Measurements from ENCODE around the gene WRAP53. TPM values are rescaled to one million over a fixed set of nuclear protein-coding genes. Genes with fewer than 3 reads are reported as not detected.

Gene WRAP53
- total RNA-seq (2022; extraction: Qiagen RNA extraction): 33.2 to 50.4 TPM (median 45.9 TPM) in 5 replicates

GRCh38 chr17:7687908-7688807 lies at the start of gene WRAP53:
Gene WRAP53 (plus strand): TSS chr17:7688477. CDS start chr17:7688649, 172 bp downstream.

DNA sequence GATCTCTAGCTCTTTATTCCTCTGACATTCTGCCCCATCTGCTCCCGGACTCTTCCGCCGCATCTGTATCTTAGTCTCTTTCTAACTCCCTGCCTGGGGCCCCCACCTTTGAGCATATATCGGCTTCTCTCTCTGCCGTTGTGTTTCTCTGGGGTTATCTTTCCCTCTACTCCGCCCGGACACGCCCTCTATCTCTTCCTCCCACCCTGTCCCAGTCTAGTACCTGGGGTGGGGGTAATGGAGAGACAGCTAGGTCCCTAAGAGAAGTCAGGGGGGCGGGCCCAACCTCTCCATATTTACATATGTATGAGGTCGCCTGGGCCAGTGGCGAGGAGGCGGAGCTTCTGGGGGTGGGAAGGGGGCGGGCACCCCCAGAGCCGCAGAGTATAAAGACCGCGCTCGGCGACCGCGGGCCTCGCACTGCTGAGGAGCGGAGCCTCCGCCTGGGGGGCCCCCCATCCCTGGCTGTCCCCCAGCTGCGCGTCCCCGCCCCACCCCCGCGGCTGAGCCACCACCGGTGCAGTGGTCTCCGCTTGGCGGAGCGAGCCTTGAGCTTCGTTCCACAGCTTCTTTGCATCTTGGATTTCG lies 37.7 kb upstream of the WRAP53 start, which contains the start of gene ATP1B2:
TSS of gene ATP1B2 (plus strand) at position 418 of the 588 bp plus-strand sequence. CDS start 593 bp downstream, outside the sequence.

DNA sequence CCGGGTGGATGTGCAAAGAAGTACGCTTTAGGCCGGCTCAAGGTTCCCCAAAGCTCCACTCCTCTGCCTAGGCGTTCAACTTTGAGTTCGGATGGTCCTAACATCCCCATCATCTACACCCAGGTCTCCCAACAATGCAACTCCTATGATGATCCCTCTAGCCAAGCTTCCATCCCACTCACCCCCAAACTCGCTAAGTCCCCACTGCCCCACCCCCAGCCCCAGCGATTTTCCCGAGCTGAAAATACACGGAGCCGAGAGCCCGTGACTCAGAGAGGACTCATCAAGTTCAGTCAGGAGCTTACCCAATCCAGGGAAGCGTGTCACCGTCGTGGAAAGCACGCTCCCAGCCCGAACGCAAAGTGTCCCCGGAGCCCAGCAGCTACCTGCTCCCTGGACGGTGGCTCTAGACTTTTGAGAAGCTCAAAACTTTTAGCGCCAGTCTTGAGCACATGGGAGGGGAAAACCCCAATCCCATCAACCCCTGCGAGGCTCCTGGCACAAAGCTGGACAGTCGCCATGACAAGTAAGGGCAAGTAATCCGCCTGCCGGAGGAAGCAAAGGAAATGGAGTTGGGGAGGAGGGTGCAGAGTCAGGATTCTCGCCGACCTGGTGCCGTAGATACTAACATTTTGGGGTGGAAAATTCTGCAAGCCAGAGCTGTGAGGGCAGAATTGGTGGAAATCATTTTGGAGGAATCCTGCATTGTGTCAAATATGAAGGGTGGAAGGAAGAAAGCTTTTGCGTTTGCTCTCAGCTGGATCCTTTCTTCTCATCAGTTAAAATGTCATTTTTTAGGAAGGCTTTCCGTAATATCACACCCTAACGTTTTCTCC lies 987 bp upstream of the WRAP53 start, which contains the start of gene TP53:
TSS of gene TP53 (minus strand) at position 419 of the 836 bp plus-strand sequence. CDS start 10,896 bp downstream, outside the sequence.

GRCh38 chr17:7704601-7705268 lies 16.5 kb downstream of the WRAP53 start, which contains the start of gene EFNB3:
Gene EFNB3 (plus strand): TSS chr17:7705202. CDS start chr17:7705599, 397 bp downstream.

GRCh38 chr17:7716901-7717755 lies 28.9 kb downstream of the WRAP53 start, which contains the start of gene DNAH2:
Gene DNAH2 (plus strand): TSS chr17:7717744. CDS start chr17:7719735, 1,991 bp downstream.

Other genes with a start within 250 kb of the WRAP53 start
- 0.92 to 1.6 TPM (median 1.4 TPM) in 5 replicates for gene FGF11, start 249.0 kb upstream of the WRAP53 start, total RNA-seq (2022; extraction: Qiagen RNA extraction)
- 5.2 to 9.8 TPM (median 8.8 TPM) in 5 replicates for gene CHRNB1, start 243.4 kb upstream of the WRAP53 start, total RNA-seq (2022; extraction: Qiagen RNA extraction)
- gene ZBTB4, start 208.8 kb upstream of the WRAP53 start, total RNA-seq (2022; extraction: Qiagen RNA extraction): 19.8 to 26.8 TPM (median 24.2 TPM) in 5 replicates
- gene SLC35G6, start 207.0 kb upstream of the WRAP53 start, total RNA-seq (2022; extraction: Qiagen RNA extraction): not detected in 5 replicates
- 65.7 to 84.9 TPM (median 82.6 TPM) in 5 replicates for gene POLR2A, start 204.1 kb upstream of the WRAP53 start, total RNA-seq (2022; extraction: Qiagen RNA extraction)
- 9.8 to 14.0 TPM (median 12.8 TPM) in 5 replicates for gene TNFSF12, start 139.4 kb upstream of the WRAP53 start, total RNA-seq (2022; extraction: Qiagen RNA extraction)
- 0.61 to 0.79 TPM (median 0.68 TPM) in 5 replicates for gene TNFSF13, start 129.7 kb upstream of the WRAP53 start, total RNA-seq (2022; extraction: Qiagen RNA extraction)
- 97.6 to 109 TPM (median 105 TPM) in 5 replicates for gene SENP3, start 126.6 kb upstream of the WRAP53 start, total RNA-seq (2022; extraction: Qiagen RNA extraction)
- 30.8 to 38.1 TPM (median 35.8 TPM) in 5 replicates for gene CD68, start 108.8 kb upstream of the WRAP53 start, total RNA-seq (2022; extraction: Qiagen RNA extraction)
- gene MPDU1, start 104.6 kb upstream of the WRAP53 start, total RNA-seq (2022; extraction: Qiagen RNA extraction): 112 to 141 TPM (median 120 TPM) in 5 replicates
- gene SOX15, start 98.4 kb upstream of the WRAP53 start, total RNA-seq (2022; extraction: Qiagen RNA extraction): 0.33 to 0.44 TPM (median 0.41 TPM) in 4 of 5 replicates, not detected in the other
- 51.9 to 64.2 TPM (median 60.4 TPM) in 5 replicates for gene FXR2, start 73.6 kb upstream of the WRAP53 start, total RNA-seq (2022; extraction: Qiagen RNA extraction)
- 64.3 to 90.5 TPM (median 85.4 TPM) in 5 replicates for gene SAT2, start 60.7 kb upstream of the WRAP53 start, total RNA-seq (2022; extraction: Qiagen RNA extraction)
- 0.35 to 1.0 TPM (median 0.66 TPM) in 5 replicates for gene SHBG, start 58.3 kb upstream of the WRAP53 start, total RNA-seq (2022; extraction: Qiagen RNA extraction)
- gene ATP1B2, start 37.6 kb upstream of the WRAP53 start, total RNA-seq (2022; extraction: Qiagen RNA extraction): 0.14 to 0.40 TPM (median 0.21 TPM) in 5 replicates
- gene TP53, start 987 bp upstream of the WRAP53 start, total RNA-seq (2022; extraction: Qiagen RNA extraction): 49.0 to 53.9 TPM (median 51.0 TPM) in 5 replicates
- 1.1 to 1.6 TPM (median 1.5 TPM) in 5 replicates for gene EFNB3, start 16.7 kb downstream of the WRAP53 start, total RNA-seq (2022; extraction: Qiagen RNA extraction)
- 0.01 to 0.05 TPM (median 0.01 TPM) in 3 of 5 replicates, not detected in the others for gene DNAH2, start 29.3 kb downstream of the WRAP53 start, total RNA-seq (2022; extraction: Qiagen RNA extraction)
- gene KDM6B, start 145.7 kb downstream of the WRAP53 start, total RNA-seq (2022; extraction: Qiagen RNA extraction): 14.0 to 19.7 TPM (median 16.6 TPM) in 5 replicates
- gene TMEM88, start 166.6 kb downstream of the WRAP53 start, total RNA-seq (2022; extraction: Qiagen RNA extraction): 0.27 to 1.9 TPM (median 0.92 TPM) in 5 replicates
- 178 to 250 TPM (median 228 TPM) in 5 replicates for gene NAA38, start 169.1 kb downstream of the WRAP53 start, total RNA-seq (2022; extraction: Qiagen RNA extraction)
- 20.3 to 23.4 TPM (median 21.5 TPM) in 5 replicates for gene CYB5D1, start 169.5 kb downstream of the WRAP53 start, total RNA-seq (2022; extraction: Qiagen RNA extraction)
- gene CHD3, start 200.3 kb downstream of the WRAP53 start, total RNA-seq (2022; extraction: Qiagen RNA extraction): 58.9 to 70.4 TPM (median 63.8 TPM) in 5 replicates
- gene RNF227, start 227.8 kb downstream of the WRAP53 start, total RNA-seq (2022; extraction: Qiagen RNA extraction): 1.2 to 1.9 TPM (median 1.5 TPM) in 5 replicates
- 1.7 to 3.1 TPM (median 2.6 TPM) in 5 replicates for gene KCNAB3, start 241.4 kb downstream of the WRAP53 start, total RNA-seq (2022; extraction: Qiagen RNA extraction)
- gene TRAPPC1, start 243.5 kb downstream of the WRAP53 start, total RNA-seq (2022; extraction: Qiagen RNA extraction): 298 to 343 TPM (median 309 TPM) in 5 replicates
- 32.1 to 47.2 TPM (median 42.7 TPM) in 5 replicates for gene CNTROB, start 243.7 kb downstream of the WRAP53 start, total RNA-seq (2022; extraction: Qiagen RNA extraction)

Measured in A549 treated with CORT108297 at 1 μM for 4 hours (cell line).